Calu3 (cell line): ENCODE data around the gene BEAN1. TPM values are rescaled to one million over a fixed set of nuclear protein-coding genes. Genes with fewer than 3 reads are reported as not detected.
"Not testable (repeated sequence)": the region's sequence is repeated elsewhere in the genome, so short reads cannot be mapped to it uniquely, and the experiment has no call there.

Experiments used
- BruUV-seq: library from RNA; stranded (reverse); fragments of 400-500 nt; replicated peaks from 2 replicates; lab custom pipeline; 2021; lab: Mats Ljungman, UMichigan
- CTCF ChIA-PET: fragments of 300-600 bp; sonication (Branson Sonifier 250); formaldehyde crosslinking; loops from one replicate; lab custom pipeline; 2022; ENCODE audit warnings: antibody characterized with exemption; lab: Charles Lee
- DNase-seq: peaks from one replicate; pipeline ENCODE4 v3.0.0; 2022
- H3K27ac Mint-ChIP-seq: one replicate; pipeline ENCODE4 v1.8.0; 2022; ENCODE audit warnings: mixed read lengths; ENCODE audit not compliant: unreplicated experiment
- H3K27me3 Mint-ChIP-seq: one replicate; pipeline ENCODE4 v1.8.0; 2022; ENCODE audit warnings: mixed read lengths; ENCODE audit not compliant: unreplicated experiment
- H3K36me3 Mint-ChIP-seq: one replicate; pipeline ENCODE4 v1.8.0; 2022; ENCODE audit warnings: mild to moderate bottlenecking, moderate library complexity, mixed read lengths; ENCODE audit not compliant: insufficient read depth, unreplicated experiment
- H3K4me1 Mint-ChIP-seq: one replicate; pipeline ENCODE4 v1.8.0; 2022; ENCODE audit warnings: mild to moderate bottlenecking, low read depth, mixed read lengths; ENCODE audit not compliant: unreplicated experiment
- H3K4me3 Mint-ChIP-seq: one replicate; pipeline ENCODE4 v1.8.0; 2022; ENCODE audit warnings: mild to moderate bottlenecking, low read depth, moderate library complexity, mixed read lengths; ENCODE audit not compliant: unreplicated experiment
- H3K9me3 Mint-ChIP-seq: one replicate; pipeline ENCODE4 v1.8.0; 2022; ENCODE audit warnings: low read depth, mixed read lengths; ENCODE audit not compliant: unreplicated experiment
- intact Hi-C: fragments of 100-400 bp; cut with micrococcal nuclease; formaldehyde crosslinking; loops from one replicate; pipeline ENCODE4 v1.10.0; 2022; ENCODE audit not compliant: unreplicated experiment
- total RNA-seq: library from RNA; stranded (reverse); gene quantifications from 2 replicates; pipeline ENCODE4 v1.2.3, GENCODE V29; 2022
- TF ChIP-seq, protein P1 (sequence below): fragments of 200-600 bp; IDR thresholded peaks from one replicate; pipeline ENCODE4 v1.8.0; 2022; ENCODE audit warnings: antibody characterized with exemption; ENCODE audit not compliant: unreplicated experiment

BEAN1 gene
- total RNA-seq, 1 experiment from 2014 or later, result 3.1 TPM

DNA sequence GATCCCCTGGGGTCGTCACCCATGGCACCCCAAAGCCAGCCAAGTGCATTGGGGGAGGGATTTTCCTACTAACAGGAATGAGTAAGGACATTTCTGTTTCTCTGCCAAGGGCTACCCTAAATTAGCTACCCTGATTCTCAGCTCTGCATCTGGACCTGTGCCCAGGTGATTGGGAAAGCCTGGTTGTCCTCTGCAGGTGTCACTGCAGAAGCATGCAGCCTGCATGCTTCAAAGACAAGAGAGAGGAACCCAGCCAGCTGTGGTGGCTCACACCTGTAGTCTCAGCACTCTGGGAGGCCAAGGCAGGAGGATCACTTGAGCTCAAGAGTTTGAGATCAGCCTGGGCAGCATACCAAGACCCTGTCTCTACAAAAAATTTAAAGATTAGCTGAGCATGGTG lies 19.6 kb downstream of the BEAN1 start:
- no peaks in the 10 kb centered on the region for H3K9me3 Mint-ChIP-seq

DNA sequence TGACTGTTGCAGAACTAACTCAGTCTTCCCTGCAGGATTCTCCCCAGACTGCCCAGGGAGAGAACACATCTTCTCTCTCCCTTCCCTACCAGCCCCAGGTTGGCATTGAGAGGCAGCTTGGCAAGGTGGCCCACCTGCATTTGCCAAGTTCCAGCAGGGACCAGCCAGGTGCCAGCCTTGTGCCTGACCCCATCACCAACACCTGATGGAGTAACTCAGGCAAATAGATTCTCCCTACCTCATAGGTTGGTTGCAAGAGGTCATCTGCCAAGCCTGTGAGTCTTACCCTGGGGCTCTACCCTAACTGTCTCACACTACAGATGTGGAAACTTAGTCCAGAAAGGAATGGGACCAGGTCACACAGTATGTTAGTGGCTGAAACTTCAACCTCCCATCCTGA lies 20.4 kb downstream of the BEAN1 start:
- no TSS peak for BruUV-seq

More for the DNA sequence above, 19.6 kb downstream of the BEAN1 start:
- BruUV-seq, result no TSS peak
- H3K27ac Mint-ChIP-seq, result no peak overlapping the region
- H3K4me1 Mint-ChIP-seq, result no peaks in the 10 kb centered on the region
- CTCF ChIA-PET, result interaction anchor here (0.7 kb wide), 1 partner anchor 8 kb away, joined by 3 read pairs; no protein-coding TSS in a partner anchor
- H3K36me3 Mint-ChIP-seq, result no peaks in the 10 kb centered on the region
- TF ChIP-seq, protein P1, sequence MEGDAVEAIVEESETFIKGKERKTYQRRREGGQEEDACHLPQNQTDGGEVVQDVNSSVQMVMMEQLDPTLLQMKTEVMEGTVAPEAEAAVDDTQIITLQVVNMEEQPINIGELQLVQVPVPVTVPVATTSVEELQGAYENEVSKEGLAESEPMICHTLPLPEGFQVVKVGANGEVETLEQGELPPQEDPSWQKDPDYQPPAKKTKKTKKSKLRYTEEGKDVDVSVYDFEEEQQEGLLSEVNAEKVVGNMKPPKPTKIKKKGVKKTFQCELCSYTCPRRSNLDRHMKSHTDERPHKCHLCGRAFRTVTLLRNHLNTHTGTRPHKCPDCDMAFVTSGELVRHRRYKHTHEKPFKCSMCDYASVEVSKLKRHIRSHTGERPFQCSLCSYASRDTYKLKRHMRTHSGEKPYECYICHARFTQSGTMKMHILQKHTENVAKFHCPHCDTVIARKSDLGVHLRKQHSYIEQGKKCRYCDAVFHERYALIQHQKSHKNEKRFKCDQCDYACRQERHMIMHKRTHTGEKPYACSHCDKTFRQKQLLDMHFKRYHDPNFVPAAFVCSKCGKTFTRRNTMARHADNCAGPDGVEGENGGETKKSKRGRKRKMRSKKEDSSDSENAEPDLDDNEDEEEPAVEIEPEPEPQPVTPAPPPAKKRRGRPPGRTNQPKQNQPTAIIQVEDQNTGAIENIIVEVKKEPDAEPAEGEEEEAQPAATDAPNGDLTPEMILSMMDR, result no peak
- no peak overlapping the region for H3K4me3 Mint-ChIP-seq
- intact Hi-C loops, result no loop called here
- peaks cover 39% of the 10 kb centered on the region for H3K27me3 Mint-ChIP-seq
- DNase-seq, result no peak

DNA sequence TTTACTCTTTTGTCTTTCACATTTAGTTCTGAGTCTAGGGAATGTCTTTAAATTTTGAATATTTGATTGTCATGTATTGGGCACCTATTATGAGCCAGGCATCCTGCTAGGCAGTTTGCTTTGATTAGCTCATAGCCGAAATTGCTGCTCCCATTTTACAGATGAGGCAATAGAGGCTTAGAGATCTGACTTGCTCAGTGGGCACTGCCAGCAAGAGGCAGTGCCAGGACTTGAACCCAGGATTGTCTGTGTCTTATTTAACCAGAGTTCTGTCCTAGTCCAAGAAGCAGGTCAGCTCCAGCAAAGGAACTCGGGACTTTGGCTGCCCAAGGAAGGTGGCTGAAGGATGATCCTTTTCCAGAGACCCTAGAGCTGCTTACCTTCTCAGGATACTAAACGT lies 24.5 kb downstream of the BEAN1 start:
- Mint-ChIP-seq H3K27me3 (peaks cover 7% of the 10 kb centered on the region), H3K4me3 (no peak overlapping the region), H3K36me3 (no peaks in the 10 kb centered on the region), H3K27ac (no peak overlapping the region), H3K9me3 (no peaks in the 10 kb centered on the region), H3K4me1 (no peaks in the 10 kb centered on the region)
- no peak for DNase-seq
- TF ChIP-seq, protein P1, result no peak
- CTCF ChIA-PET, result interaction anchor here (0.7 kb wide), 1 partner anchor 64 kb away, joined by 3 read pairs; no protein-coding TSS in a partner anchor
- no TSS peak for BruUV-seq
- intact Hi-C loops, result no loop called here

More for the DNA sequence above, 20.4 kb downstream of the BEAN1 start:
- H3K27me3 Mint-ChIP-seq, result peaks cover 38% of the 10 kb centered on the region
- no peak overlapping the region for H3K4me3 Mint-ChIP-seq
- DNase-seq, result no peak
- H3K4me1 Mint-ChIP-seq, result no peaks in the 10 kb centered on the region
- no peak overlapping the region for H3K27ac Mint-ChIP-seq
- intact Hi-C loops, result no loop called here
- no peaks in the 10 kb centered on the region for H3K36me3 Mint-ChIP-seq
- TF ChIP-seq, protein P1, result no peak
- CTCF ChIA-PET, result no interaction called here
- H3K9me3 Mint-ChIP-seq, result no peaks in the 10 kb centered on the region

DNA sequence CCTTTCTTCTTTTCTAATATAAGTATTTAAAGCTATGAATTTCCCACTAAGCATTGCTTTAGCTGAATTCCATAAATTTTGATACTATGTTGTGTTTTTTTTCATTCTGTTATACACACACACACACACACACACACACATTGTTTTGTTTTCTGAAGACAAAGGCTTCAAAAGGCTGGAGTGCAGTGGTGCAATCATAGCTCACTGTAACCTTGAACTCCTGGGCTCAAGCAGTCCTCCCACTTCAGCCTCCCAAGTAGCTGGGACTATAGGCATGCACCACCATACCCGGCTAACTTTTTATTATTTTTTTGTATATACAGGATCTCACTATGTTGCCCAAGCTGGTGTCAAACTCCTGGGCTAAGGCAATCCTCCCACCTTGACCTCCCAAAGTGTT lies 26.1 kb downstream of the BEAN1 start:
- H3K27ac Mint-ChIP-seq, intact Hi-C loops, DNase-seq, BruUV-seq, H3K4me1 Mint-ChIP-seq, H3K36me3 Mint-ChIP-seq, H3K4me3 Mint-ChIP-seq, H3K9me3 Mint-ChIP-seq: not testable (repeated sequence)
- CTCF ChIA-PET, result interaction anchor here (0.6 kb wide), 2 partner anchors 30 to 63 kb away, joined by 3 to 5 read pairs; no protein-coding TSS in a partner anchor
- peaks cover 17% of the 10 kb centered on the region for H3K27me3 Mint-ChIP-seq

DNA sequence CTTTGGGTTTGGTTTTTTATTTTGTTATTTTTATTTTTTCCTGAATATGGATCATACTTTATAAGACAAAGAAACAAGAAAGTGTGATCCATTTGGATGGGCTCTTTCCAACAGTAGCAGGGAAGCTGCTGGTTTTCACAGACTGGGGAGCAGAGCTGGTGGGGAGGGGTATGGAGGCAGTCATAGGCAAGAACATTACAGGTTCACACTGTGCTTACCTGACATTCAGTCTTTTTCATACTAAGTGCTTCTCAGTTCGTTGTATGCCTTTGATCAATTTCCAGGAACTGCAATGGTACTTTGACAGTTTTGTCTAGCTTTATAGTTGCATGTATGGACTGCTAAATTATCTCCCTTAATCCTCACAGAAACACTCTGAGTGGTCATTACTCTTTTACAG lies 27.7 kb downstream of the BEAN1 start:
- no peaks in the 10 kb centered on the region for H3K36me3 Mint-ChIP-seq
- H3K9me3 Mint-ChIP-seq, result no peaks in the 10 kb centered on the region
- CTCF ChIA-PET, result interaction anchor here (1.2 kb wide), 1 partner anchor 8 kb away, joined by 3 read pairs; no protein-coding TSS in a partner anchor
- no peak overlapping the region for H3K4me3 Mint-ChIP-seq
- H3K27ac Mint-ChIP-seq, result no peak overlapping the region
- no peaks in the 10 kb centered on the region for H3K4me1 Mint-ChIP-seq
- DNase-seq, result no peak
- TF ChIP-seq, protein P1, result no peak
- intact Hi-C loops, result no loop called here
- H3K27me3 Mint-ChIP-seq, result peaks cover 33% of the 10 kb centered on the region
- BruUV-seq, result no TSS peak
